ENCODE measurements around the gene LIPF.
"Not testable (repeated sequence)": the region's sequence is repeated elsewhere in the genome, so short reads cannot be mapped to it uniquely, and the experiment has no call there.

GRCh38 chr10:88663153-88663552 lies 1.1 kb upstream of the LIPF start:
- not testable (repeated sequence) for TF ChIP-seq POLR2A (IDR thresholded peaks at IDR 0.05; ENCODE audit: insufficient read depth in 1 of 2, low read depth in 2 of 2, low read length in 2 of 2); MYC (CRISPR knock-in tag; IDR thresholded peaks at IDR 0.05; ENCODE audit: borderline replicate concordance); SMC3 (IDR thresholded peaks at IDR 0.05; ENCODE audit: low read length); ZC3H13 (CRISPR knock-in tag; IDR thresholded peaks at IDR 0.05); NONO (IDR thresholded peaks at IDR 0.05); NONO (CRISPR knock-in tag; conservative IDR thresholded peaks at IDR 0.05); GRHL1 (CRISPR knock-in tag; conservative IDR thresholded peaks at IDR 0.05)

All from HepG2 (cell line).